HG03342 (cell line): ENCODE results near the gene ERRFI1.

ENCODE experiments used
- ATAC-seq: cut with Tn5 transposase; IDR thresholded peaks from one replicate; pipeline ENCODE4 v1.9.1; 2021; ENCODE audit warnings: mild to moderate bottlenecking, moderate library complexity; ENCODE audit not compliant: unreplicated experiment

ERRFI1 gene

GRCh38 chr1:8020032-8020431, 6.1 kb downstream of the ERRFI1 start:
- no peak for ATAC-seq

- ATAC-seq = no peak
Observed at GRCh38 chr1:8019229-8019620, 6.9 kb downstream of the ERRFI1 start.

- ATAC-seq = no peak
Observed at GRCh38 chr1:8018492-8019228, 7.4 kb downstream of the ERRFI1 start.

GRCh38 chr1:8017495-8018197, 8.5 kb downstream of the ERRFI1 start:
- ATAC-seq = no peak

- ATAC-seq = no peak
Observed at GRCh38 chr1:8016895-8017241, 9.2 kb downstream of the ERRFI1 start.

- ATAC-seq = no peak
Observed at GRCh38 chr1:8016210-8016894, 9.8 kb downstream of the ERRFI1 start.

GRCh38 chr1:8015809-8016165, 10.3 kb downstream of the ERRFI1 start:
- no peak for ATAC-seq

GRCh38 chr1:8015036-8015808, 10.9 kb downstream of the ERRFI1 start:
- ATAC-seq = no peak

- ATAC-seq = no peak
Observed at GRCh38 chr1:8014381-8014988, 11.6 kb downstream of the ERRFI1 start.

GRCh38 chr1:8013800-8014199, 12.3 kb downstream of the ERRFI1 start:
- no peak for ATAC-seq

- no peak for ATAC-seq
Observed at GRCh38 chr1:8013399-8013798, 12.7 kb downstream of the ERRFI1 start.

GRCh38 chr1:8012955-8013354, 13.2 kb downstream of the ERRFI1 start:
- no peak for ATAC-seq

GRCh38 chr1:8011923-8012858, 13.9 kb downstream of the ERRFI1 start:
- ATAC-seq = no peak

- ATAC-seq = no peak
Observed at GRCh38 chr1:8011016-8011415, 15.1 kb downstream of the ERRFI1 start.

- ATAC-seq = no peak
Observed at GRCh38 chr1:8010080-8010664, 15.9 kb downstream of the ERRFI1 start.

- no peak for ATAC-seq
Observed at GRCh38 chr1:8009043-8010002, 16.8 kb downstream of the ERRFI1 start.

GRCh38 chr1:8006037-8006963, 19.8 kb downstream of the ERRFI1 start:
- no peak for ATAC-seq
